ENCODE measurements around the gene JPH3. TPM values are rescaled to one million over a fixed set of nuclear protein-coding genes. Genes with fewer than 3 reads are reported as not detected.

The JPH3 gene
- polyA plus RNA-seq, 1 donor from 2014 or later: 22.2 TPM

DNA sequence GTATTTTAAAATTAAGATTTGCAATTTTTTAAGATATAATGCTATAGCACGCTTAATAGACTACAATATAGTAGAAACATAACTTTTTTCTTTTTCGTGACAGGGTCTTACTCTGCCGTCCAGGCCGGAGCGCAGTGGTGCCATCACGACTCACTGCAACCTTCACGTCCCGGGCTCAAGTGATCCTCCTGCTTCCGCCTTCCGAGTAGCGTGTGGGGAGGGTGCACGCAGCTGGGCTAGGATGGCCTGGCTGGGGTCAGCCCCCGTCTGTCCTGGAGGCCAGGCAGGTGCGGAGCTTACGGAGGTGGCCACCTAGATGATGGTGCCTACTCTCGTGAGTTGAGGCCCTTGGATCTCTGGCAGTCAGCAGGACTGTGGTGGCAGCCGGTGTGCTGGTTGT lies 50.1 kb downstream of the JPH3 start:
- no peak overlapping the region for H3K27ac ChIP-seq (ENCODE audit: low read length)

GRCh38 chr16:87652799-87653198 lies 50.5 kb downstream of the JPH3 start:
- Histone ChIP-seq H3K9me2 (ENCODE audit: insufficient read depth, low read length) (no peaks in the 10 kb centered on the region), H3K4me3 (ENCODE audit: low read length) (no peak overlapping the region), H3K27me3 (ENCODE audit: insufficient read depth, low read depth, low read length) (no peaks in the 10 kb centered on the region), H2AFZ (ENCODE audit: low read depth, low read length) (no peak overlapping the region), H3K36me3 (ENCODE audit: insufficient read depth, low read length) (no peaks in the 10 kb centered on the region), H3K79me2 (replicated peaks; ENCODE audit: insufficient read depth, low read length) (no peaks in the 10 kb centered on the region), H4K20me1 (ENCODE audit: insufficient read depth) (no peaks in the 10 kb centered on the region), H3F3A (ENCODE audit: insufficient read depth, low read length, poor library complexity, severe bottlenecking) (no peaks in the 10 kb centered on the region), H3K4me2 (ENCODE audit: low read length) (no peak overlapping the region), H3K27ac (ENCODE audit: low read length) (no peak overlapping the region), H3K9me3 (ENCODE audit: low read length) (no peaks in the 10 kb centered on the region), H3K9ac (ENCODE audit: low read length) (no peak overlapping the region)
- TF ChIP-seq REST (IDR thresholded peaks at IDR 0.05; ENCODE audit: borderline replicate concordance) (no peak), SMC3 (conservative IDR thresholded peaks at IDR 0.05; ENCODE audit: poor library complexity) (no peak), TAF1 (IDR thresholded peaks at IDR 0.05; ENCODE audit: low read depth) (no peak), MXI1 (conservative IDR thresholded peaks at IDR 0.05; ENCODE audit: poor library complexity, severe bottlenecking) (no peak), POLR2AphosphoS5 (IDR thresholded peaks at IDR 0.05) (no peak), RAD21 (conservative IDR thresholded peaks at IDR 0.05) (no peak), EP300 (conservative IDR thresholded peaks at IDR 0.05; ENCODE audit: poor library complexity, severe bottlenecking) (no peak)
- TF ChIP-seq, protein P1, sequence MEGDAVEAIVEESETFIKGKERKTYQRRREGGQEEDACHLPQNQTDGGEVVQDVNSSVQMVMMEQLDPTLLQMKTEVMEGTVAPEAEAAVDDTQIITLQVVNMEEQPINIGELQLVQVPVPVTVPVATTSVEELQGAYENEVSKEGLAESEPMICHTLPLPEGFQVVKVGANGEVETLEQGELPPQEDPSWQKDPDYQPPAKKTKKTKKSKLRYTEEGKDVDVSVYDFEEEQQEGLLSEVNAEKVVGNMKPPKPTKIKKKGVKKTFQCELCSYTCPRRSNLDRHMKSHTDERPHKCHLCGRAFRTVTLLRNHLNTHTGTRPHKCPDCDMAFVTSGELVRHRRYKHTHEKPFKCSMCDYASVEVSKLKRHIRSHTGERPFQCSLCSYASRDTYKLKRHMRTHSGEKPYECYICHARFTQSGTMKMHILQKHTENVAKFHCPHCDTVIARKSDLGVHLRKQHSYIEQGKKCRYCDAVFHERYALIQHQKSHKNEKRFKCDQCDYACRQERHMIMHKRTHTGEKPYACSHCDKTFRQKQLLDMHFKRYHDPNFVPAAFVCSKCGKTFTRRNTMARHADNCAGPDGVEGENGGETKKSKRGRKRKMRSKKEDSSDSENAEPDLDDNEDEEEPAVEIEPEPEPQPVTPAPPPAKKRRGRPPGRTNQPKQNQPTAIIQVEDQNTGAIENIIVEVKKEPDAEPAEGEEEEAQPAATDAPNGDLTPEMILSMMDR (IDR thresholded peaks at IDR 0.05; ENCODE audit: poor library complexity, severe bottlenecking): no peak

More for the DNA sequence above, 50.1 kb downstream of the JPH3 start:
- no peak overlapping the region for H3K9ac ChIP-seq (ENCODE audit: low read length)
- H3K79me2 ChIP-seq (replicated peaks; ENCODE audit: insufficient read depth, low read length): no peaks in the 10 kb centered on the region
- no peak for TF ChIP-seq REST (IDR thresholded peaks at IDR 0.05; ENCODE audit: borderline replicate concordance)
- no peak for TF ChIP-seq SMC3 (conservative IDR thresholded peaks at IDR 0.05; ENCODE audit: poor library complexity)
- no peak for TF ChIP-seq TAF1 (IDR thresholded peaks at IDR 0.05; ENCODE audit: low read depth)
- TF ChIP-seq RAD21 (conservative IDR thresholded peaks at IDR 0.05): no peak
- no peak for TF ChIP-seq MXI1 (conservative IDR thresholded peaks at IDR 0.05; ENCODE audit: poor library complexity, severe bottlenecking)
- TF ChIP-seq EP300 (conservative IDR thresholded peaks at IDR 0.05; ENCODE audit: poor library complexity, severe bottlenecking): no peak
- TF ChIP-seq POLR2AphosphoS5 (IDR thresholded peaks at IDR 0.05): no peak
- TF ChIP-seq, protein P1 (IDR thresholded peaks at IDR 0.05; ENCODE audit: poor library complexity, severe bottlenecking): no peak
- no peak for TF ChIP-seq EZH2 (IDR thresholded peaks at IDR 0.05; ENCODE audit: borderline replicate concordance, insufficient read depth, low read length, poor library complexity, severe bottlenecking)
- no peak overlapping the region for H3K4me2 ChIP-seq (ENCODE audit: low read length)
- H3K36me3 ChIP-seq (ENCODE audit: insufficient read depth, low read length): no peaks in the 10 kb centered on the region
- H2AFZ ChIP-seq (ENCODE audit: low read depth, low read length): no peak overlapping the region
- no peak overlapping the region for H3K4me3 ChIP-seq (ENCODE audit: low read length)
- H3K9me2 ChIP-seq (ENCODE audit: insufficient read depth, low read length): no peaks in the 10 kb centered on the region
- no peaks in the 10 kb centered on the region for H3K9me3 ChIP-seq (ENCODE audit: low read length)
- H3K27me3 ChIP-seq (ENCODE audit: insufficient read depth, low read depth, low read length): no peaks in the 10 kb centered on the region
- no peaks in the 10 kb centered on the region for H4K20me1 ChIP-seq (ENCODE audit: insufficient read depth)
- no peaks in the 10 kb centered on the region for H3F3A ChIP-seq (ENCODE audit: insufficient read depth, low read length, poor library complexity, severe bottlenecking)
